Common myeloid progenitor, CD34-positive (primary cell): ENCODE measurements around the gene VWA5A.
A peak's percentile ranks its signal among the peaks of the same experiment; 100 is the strongest.

Experiments used
- CTCF ChIA-PET: fragments of 350-600 bp; sonication (Branson Sonifier 250); formaldehyde crosslinking; loops from one replicate; lab custom pipeline; 2021; ENCODE audit warnings: antibody characterized with exemption; lab: Charles Lee
- POLR2A ChIA-PET: fragments of 350-600 bp; sonication (Branson Sonifier 250); formaldehyde crosslinking; loops from one replicate; lab custom pipeline; 2021; ENCODE audit warnings: antibody characterized with exemption; lab: Charles Lee
- DNase-seq, 3 donors: peaks; one replicate each; pipeline versions ENCODE4 v3.0.0 to v3.0.0-alpha.2; 2013
- H3K27ac ChIP-seq, 2 experiments: 1 replicate in 1 of 2; 2 replicates in 1 of 2; pipeline ENCODE4 v1.7.0; 2013; ENCODE audit warnings: inconsistent platforms in 2 of 2, low read length in 2 of 2, mild to moderate bottlenecking in 2 of 2, low read depth in 1 of 2, moderate library complexity in 1 of 2; ENCODE audit not compliant: severe bottlenecking in 2 of 2, insufficient read depth in 1 of 2, poor library complexity in 1 of 2
- H3K27me3 ChIP-seq, 5 experiments: replicated peaks in 2 of 5; 1 replicate in 3 of 5; 2 replicates in 2 of 5; pipeline versions ENCODE4 v1.6.1 to v1.7.0; 2013; ENCODE audit warnings: low read length in 4 of 5, mild to moderate bottlenecking in 2 of 5, moderate library complexity in 2 of 5, inconsistent platforms in 1 of 5; ENCODE audit not compliant: insufficient read depth in 5 of 5, control insufficient read depth in 4 of 5
- H3K36me3 ChIP-seq, 4 experiments: 1 replicate in 2 of 4; 2 replicates in 2 of 4; pipeline versions ENCODE4 v1.6.1 to v1.7.0; 2013; ENCODE audit warnings: low read length in 3 of 4, control low read depth in 1 of 4, mild to moderate bottlenecking in 1 of 4; ENCODE audit not compliant: control insufficient read depth in 4 of 4, insufficient read depth in 4 of 4
- H3K4me1 ChIP-seq, 4 experiments: 1 replicate in 3 of 4; 2 replicates in 1 of 4; pipeline versions ENCODE4 v1.6.1 to v1.7.1; 2013; ENCODE audit warnings: low read length in 3 of 4, mild to moderate bottlenecking in 3 of 4, control low read depth in 1 of 4, inconsistent platforms in 1 of 4, moderate library complexity in 1 of 4; ENCODE audit not compliant: control insufficient read depth in 4 of 4, insufficient read depth in 4 of 4; ENCODE audit errors: control extremely low read depth in 1 of 4
- H3K4me3 ChIP-seq, 7 experiments: 1 replicate in 4 of 7; 2 replicates in 3 of 7; pipeline versions ENCODE4 v1.5.1 to v1.7.0; 2013; ENCODE audit warnings: mild to moderate bottlenecking in 7 of 7, low read length in 6 of 7, moderate library complexity in 6 of 7, inconsistent platforms in 2 of 7, low read depth in 2 of 7, control low read depth in 1 of 7; ENCODE audit not compliant: insufficient read depth in 4 of 7, control insufficient read depth in 1 of 7; ENCODE audit errors: extremely low read depth in 1 of 7
- H3K9me3 ChIP-seq, 5 experiments: 1 replicate in 4 of 5; 2 replicates in 1 of 5; pipeline versions ENCODE4 v1.6.1 to v1.7.1; 2013; ENCODE audit warnings: low read length in 4 of 5, mild to moderate bottlenecking in 2 of 5, inconsistent platforms in 1 of 5, low read depth in 1 of 5, moderate library complexity in 1 of 5; ENCODE audit not compliant: control insufficient read depth in 4 of 5, insufficient read depth in 2 of 5; ENCODE audit errors: control extremely low read depth in 1 of 5
- WGBS: methylation state at CpG from one replicate; pipeline ENCODE4 v1.1.5; 2013; ENCODE audit not compliant: insufficient coverage; 5-methylcytosine and 5-hydroxymethylcytosine counted together

The VWA5A gene

DNA sequence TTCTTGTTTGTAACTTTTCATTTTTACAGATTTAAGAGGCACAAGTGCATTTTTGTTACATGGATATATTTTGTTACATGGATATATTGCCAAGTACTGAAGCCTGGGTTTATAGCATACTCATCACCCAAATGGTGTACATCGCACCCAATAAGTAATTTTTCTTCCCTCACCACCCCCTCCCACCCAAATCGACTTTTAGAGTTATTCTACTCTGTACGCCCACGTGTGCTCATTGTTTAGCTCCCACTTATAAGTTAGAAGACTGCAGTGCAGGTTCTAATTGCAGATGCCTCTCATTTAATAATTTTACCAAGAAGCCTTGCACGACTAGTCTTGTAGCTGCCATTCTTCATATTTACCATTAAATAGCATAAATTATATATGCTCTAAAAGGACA lies 20.5 kb upstream of the VWA5A start:
- CTCF ChIA-PET: no interaction called here
- Histone ChIP-seq H3K27me3 (no peaks in the 10 kb centered on the region), H3K27ac (no peak overlapping the region), H3K4me3 (no peak overlapping the region), H3K9me3 (no peaks in the 10 kb centered on the region), H3K4me1 (peaks cover 0 to 3% (median 0%) of the 10 kb centered on the region in 4 experiments), H3K36me3 (no peaks in the 10 kb centered on the region)
- no peak for DNase-seq
- POLR2A ChIA-PET: no interaction called here
- 50% methylated on average over 2 of the region's 5 CpGs for whole genome bisulfite sequencing

DNA sequence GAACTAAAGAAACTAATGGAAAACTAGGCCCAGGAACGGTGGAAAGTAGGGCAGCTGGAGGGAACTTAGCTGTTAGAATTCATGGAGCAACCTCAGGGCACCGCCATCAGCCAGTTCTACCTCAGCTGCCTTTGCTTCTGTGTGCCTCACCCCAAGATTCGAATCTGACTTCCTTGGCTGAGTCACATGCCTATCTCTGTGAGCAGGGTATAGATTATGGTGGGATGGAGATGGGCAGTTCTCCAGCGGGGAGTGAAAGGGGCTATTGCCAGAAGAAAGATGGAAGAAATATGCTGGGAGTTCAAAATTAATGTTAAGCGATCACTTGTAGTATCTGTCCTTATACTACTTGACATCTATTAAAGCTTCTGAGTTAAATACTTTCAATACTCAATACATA lies 18.9 kb upstream of the VWA5A start:
- POLR2A ChIA-PET: no interaction called here
- WGBS: 94% methylated on average over 3 of the region's 5 CpGs
- H3K27me3 ChIP-seq: no peaks in the 10 kb centered on the region
- H3K36me3 ChIP-seq: no peaks in the 10 kb centered on the region
- peaks cover 0 to 3% (median 0%) of the 10 kb centered on the region in 4 experiments for H3K4me1 ChIP-seq
- H3K9me3 ChIP-seq: no peaks in the 10 kb centered on the region
- CTCF ChIA-PET: interaction anchor here (0.9 to 1.5 kb wide), 3 partner anchors 10 to 39 kb away, joined by 3 to 4 read pairs (median 3); no protein-coding TSS in a partner anchor
- H3K4me3 ChIP-seq: no peak overlapping the region
- H3K27ac ChIP-seq: no peak overlapping the region
- DNase-seq: peak in 1 of 3 donors; percentile 13

DNA sequence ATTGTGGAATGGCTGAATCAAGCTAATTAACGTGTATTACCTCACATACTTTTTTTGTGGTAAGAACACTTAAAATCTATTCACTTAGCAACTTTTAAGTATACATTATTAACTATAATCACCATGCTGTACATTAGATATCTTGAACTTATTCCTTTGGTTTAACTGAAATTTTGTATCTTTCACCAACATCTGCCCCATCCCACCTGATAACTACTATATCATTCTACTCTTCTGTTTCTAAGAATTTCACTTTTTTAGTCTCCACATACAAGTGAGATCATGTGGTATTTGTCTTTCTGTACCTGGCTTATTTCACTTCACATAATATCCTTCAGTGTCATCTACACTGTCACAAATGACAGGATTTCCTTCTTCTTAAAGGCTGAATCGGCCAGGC lies 17.1 kb upstream of the VWA5A start:
- Histone ChIP-seq H3K27me3 (no peaks in the 10 kb centered on the region), H3K27ac (no peak overlapping the region), H3K9me3 (no peaks in the 10 kb centered on the region), H3K4me3 (no peak overlapping the region), H3K4me1 (peaks cover 0 to 8% (median 0%) of the 10 kb centered on the region in 4 experiments), H3K36me3 (no peaks in the 10 kb centered on the region)
- 86% methylated on average over 1 of the region's 2 CpGs for WGBS
- CTCF ChIA-PET: no interaction called here
- POLR2A ChIA-PET: no interaction called here
- DNase-seq: peak in 1 of 3 donors; percentile 36

DNA sequence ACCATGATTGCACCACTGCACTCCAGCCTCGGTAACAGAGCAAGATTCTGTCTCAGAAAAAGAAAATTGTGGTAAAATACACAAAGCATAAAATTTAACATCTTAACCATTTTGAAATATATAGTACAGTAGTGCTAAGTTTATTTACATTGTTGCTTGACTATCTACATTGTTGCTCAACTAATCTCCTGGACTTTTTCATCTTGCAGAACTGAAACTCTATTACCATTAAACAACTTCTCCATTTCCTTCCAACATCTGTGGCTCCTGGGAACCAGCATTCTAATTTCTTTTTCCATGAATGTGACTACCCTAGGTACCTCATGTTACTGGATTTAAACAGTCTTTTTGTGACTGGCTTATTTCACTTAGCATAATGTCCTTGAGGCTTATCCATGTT lies 13.5 kb upstream of the VWA5A start:
- WGBS: no CpG with 5 or more reads among the region's 1 CpG
- CTCF ChIA-PET: no interaction called here

DNA sequence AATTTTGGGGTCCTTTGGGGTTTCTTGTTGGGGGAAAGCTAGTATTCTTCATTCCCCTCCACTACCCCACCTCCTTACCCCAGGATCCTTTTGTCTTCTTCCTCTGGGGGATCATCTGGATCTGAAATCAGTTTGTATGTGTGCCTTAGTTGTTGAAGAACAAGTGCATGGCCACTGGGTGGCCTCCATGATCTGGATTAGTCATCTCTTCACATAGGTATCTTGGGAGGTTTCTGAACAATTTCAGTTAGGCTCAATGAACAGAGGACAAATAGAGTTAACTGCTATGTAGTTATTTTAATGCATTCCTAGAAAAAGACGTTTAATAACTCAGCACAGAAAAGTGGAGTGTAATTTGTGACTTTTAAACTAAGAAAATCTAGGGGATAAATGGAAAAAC lies 7.1 kb upstream of the VWA5A start:
- Histone ChIP-seq H3K27me3 (no peaks in the 10 kb centered on the region), H3K27ac (no peak overlapping the region), H3K4me3 (no peak overlapping the region), H3K4me1 (peaks cover 0 to 7% (median 1%) of the 10 kb centered on the region in 4 experiments), H3K36me3 (no peaks in the 10 kb centered on the region), H3K9me3 (peaks cover 0 to 2% (median 0%) of the 10 kb centered on the region in 5 experiments)
- CTCF ChIA-PET: interaction anchor here (1.2 to 2.7 kb wide), 3 partner anchors 12 to 169 kb away, joined by 4 to 15 read pairs (median 7); no protein-coding TSS in a partner anchor
- POLR2A ChIA-PET: no interaction called here
- DNase-seq: peak; percentile 66 to 77 (median 77)
- 0% methylated on average over 1 of the region's 1 CpG for WGBS

More for the DNA sequence above, 13.5 kb upstream of the VWA5A start:
- H3K27me3 ChIP-seq: no peaks in the 10 kb centered on the region
- no peak for DNase-seq
- POLR2A ChIA-PET: no interaction called here
- H3K36me3 ChIP-seq: no peaks in the 10 kb centered on the region
- H3K9me3 ChIP-seq: peaks cover 0 to 2% (median 0%) of the 10 kb centered on the region in 5 experiments
- no peak overlapping the region for H3K27ac ChIP-seq
- no peak overlapping the region for H3K4me3 ChIP-seq
- H3K4me1 ChIP-seq: peaks cover 0 to 4% (median 0%) of the 10 kb centered on the region in 4 experiments

DNA sequence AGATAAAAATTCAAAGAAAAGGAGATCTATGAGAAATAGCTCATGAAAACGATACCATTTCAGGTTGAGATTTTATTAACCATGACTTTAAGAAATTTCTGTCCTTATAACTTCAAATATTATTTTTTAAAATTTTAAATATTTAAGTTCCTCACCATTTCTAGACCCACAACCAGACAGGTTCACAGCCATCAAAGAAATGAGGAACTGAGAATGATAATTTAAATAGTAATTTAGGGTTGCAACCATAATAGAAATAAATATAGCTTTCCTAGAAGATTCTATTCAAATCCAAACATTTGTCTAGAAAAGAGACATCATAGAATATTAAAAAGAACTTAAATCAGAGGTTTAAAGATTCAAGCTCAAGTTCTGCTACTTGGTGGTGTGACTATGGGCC lies 5.9 kb upstream of the VWA5A start:
- CTCF ChIA-PET: interaction anchor here (0.7 to 2.7 kb wide), 9 partner anchors 10 to 214 kb away, joined by 3 to 15 read pairs (median 4); no protein-coding TSS in a partner anchor
- WGBS: no CpG with 5 or more reads among the region's 1 CpG

DNA sequence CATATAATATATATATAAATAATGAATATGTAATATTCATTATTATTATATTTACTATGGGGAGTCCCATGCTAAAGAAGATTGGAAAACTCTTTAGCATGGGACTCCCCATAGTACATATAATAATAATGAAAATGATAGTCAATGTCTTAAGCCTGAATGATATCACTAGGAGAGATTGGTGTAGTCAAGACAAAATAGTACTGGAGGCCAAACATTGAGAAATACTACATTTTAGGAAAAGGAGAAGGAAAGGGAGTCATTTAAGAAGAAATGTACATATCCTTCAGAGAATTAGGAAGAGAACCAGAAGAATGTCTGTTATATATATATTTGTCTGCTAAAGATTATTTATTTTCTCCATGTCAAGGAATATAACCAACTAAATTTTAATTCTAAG lies 5.0 kb upstream of the VWA5A start:
- H3K36me3 ChIP-seq: no peaks in the 10 kb centered on the region
- peaks cover 5 to 24% (median 12%) of the 10 kb centered on the region in 4 experiments for H3K4me1 ChIP-seq
- POLR2A ChIA-PET: no interaction called here
- no peak overlapping the region for H3K4me3 ChIP-seq
- CTCF ChIA-PET: interaction anchor here (1.0 to 2.7 kb wide), 4 partner anchors 10 to 213 kb away, joined by 3 to 15 read pairs (median 4); no protein-coding TSS in a partner anchor
- no peak overlapping the region for H3K27ac ChIP-seq
- no peaks in the 10 kb centered on the region for H3K27me3 ChIP-seq
- no peak for DNase-seq
- no peaks in the 10 kb centered on the region for H3K9me3 ChIP-seq

More for the DNA sequence above, 5.9 kb upstream of the VWA5A start:
- no peak for DNase-seq
- H3K4me3 ChIP-seq: no peak overlapping the region
- no peak overlapping the region for H3K27ac ChIP-seq
- H3K36me3 ChIP-seq: no peaks in the 10 kb centered on the region
- POLR2A ChIA-PET: no interaction called here
- H3K4me1 ChIP-seq: peaks cover 0 to 17% (median 9%) of the 10 kb centered on the region in 4 experiments
- no peaks in the 10 kb centered on the region for H3K27me3 ChIP-seq
- no peaks in the 10 kb centered on the region for H3K9me3 ChIP-seq
